B cell (primary cell): ENCODE data around the gene RBM19. TPM values are rescaled to one million over a fixed set of nuclear protein-coding genes. Genes with fewer than 3 reads are reported as not detected.

ENCODE experiments used
- ATAC-seq: fragments of 200-7000 bp; cut with Tn5 transposase; one replicate; pipeline ENCODE4 v1.10.0; 2021; ENCODE audit warnings: low read depth, mild to moderate bottlenecking, moderate number of reproducible peaks, moderate library complexity
- CTCF ChIA-PET: fragments of 350-600 bp; sonication (Branson Sonifier 250); formaldehyde crosslinking; loops from one replicate; lab custom pipeline; 2021; ENCODE audit warnings: antibody characterized with exemption, inconsistent platforms; lab: Charles Lee
- POLR2A ChIA-PET: fragments of 350-600 bp; sonication (Branson Sonifier 250); formaldehyde crosslinking; loops from one replicate; lab custom pipeline; 2021; ENCODE audit warnings: antibody characterized with exemption; lab: Charles Lee
- DNase-seq: peaks from one replicate; pipeline ENCODE4 v3.0.0; 2013
- H2AFZ ChIP-seq: 2 replicates; pipeline ENCODE4 v1.6.1; 2012; ENCODE audit warnings: mild to moderate bottlenecking, low read depth, low read length; ENCODE audit not compliant: insufficient read depth, poor library complexity, severe bottlenecking
- H3K27ac ChIP-seq, 2 donors: 1 replicate in 1 of 2; 2 replicates in 1 of 2; pipeline ENCODE4 v1.5.1; 2012 to 2013; ENCODE audit warnings: low read length in 2 of 2, mild to moderate bottlenecking in 2 of 2, moderate library complexity in 1 of 2
- H3K27me3 ChIP-seq, 4 experiments: fragments of 200-600 bp in 1 of 4; sonication (generic) in 1 of 4; replicated peaks in 1 of 4; 1 replicate in 2 of 4; 2 replicates in 2 of 4; pipeline versions ENCODE4 v1.6.1 to v1.7.0; 2013 to 2016; ENCODE audit warnings: low read length in 3 of 4, mild to moderate bottlenecking in 2 of 4, mixed read lengths in 1 of 4, moderate library complexity in 1 of 4; ENCODE audit not compliant: insufficient read depth in 4 of 4, control insufficient read depth in 3 of 4; ENCODE audit errors: control extremely low read depth in 1 of 4
- H3K36me3 ChIP-seq, 2 experiments: replicated peaks in 1 of 2; 1 replicate in 1 of 2; 2 replicates in 1 of 2; pipeline versions ENCODE4 v1.6.1 to v1.7.1; 2013; ENCODE audit warnings: low read length in 1 of 2; ENCODE audit not compliant: insufficient read depth in 2 of 2, control insufficient read depth in 1 of 2; ENCODE audit errors: control extremely low read depth in 1 of 2, extremely low read depth in 1 of 2
- H3K4me1 ChIP-seq, 2 donors: fragments of 200-600 bp in 1 of 2; sonication (generic) in 1 of 2; 1 replicate in 1 of 2; 2 replicates in 1 of 2; pipeline versions ENCODE4 v1.5.1 to v1.6.1; 2013 to 2017; ENCODE audit warnings: low read length in 2 of 2; ENCODE audit not compliant: control insufficient read depth in 2 of 2, insufficient read depth in 2 of 2
- H3K4me2 ChIP-seq: replicated peaks from 2 replicates; pipeline ENCODE3; 2012; ENCODE audit warnings: mild to moderate bottlenecking, low read depth, low read length; ENCODE audit not compliant: poor library complexity, severe bottlenecking
- H3K4me3 ChIP-seq, 5 experiments: fragments of 200-600 bp in 1 of 5; sonication (generic) in 1 of 5; 1 replicate in 3 of 5; 2 replicates in 2 of 5; pipeline versions ENCODE4 v1.5.1 to v1.7.0; 2011 to 2016; ENCODE audit warnings: low read length in 4 of 5, mild to moderate bottlenecking in 4 of 5, low read depth in 2 of 5, control low read depth in 1 of 5, moderate library complexity in 1 of 5; ENCODE audit not compliant: insufficient read depth in 1 of 5; ENCODE audit errors: control extremely low read depth in 1 of 5, extremely low read depth in 1 of 5
- H3K79me2 ChIP-seq: fragments of 200-600 bp; sonication (generic); one replicate; pipeline ENCODE4 v1.6.0; 2016; ENCODE audit warnings: low read length; ENCODE audit not compliant: control insufficient read depth, insufficient read depth
- H3K9ac ChIP-seq: fragments of 200-600 bp; sonication (generic); 2 replicates; pipeline ENCODE4 v1.6.1; 2017; ENCODE audit warnings: mild to moderate bottlenecking, low read length, moderate library complexity
- H3K9me3 ChIP-seq, 3 donors: one replicate each; pipeline versions ENCODE4 v1.6.1 to v1.7.1; 2013; ENCODE audit warnings: low read length in 2 of 3; ENCODE audit not compliant: control insufficient read depth in 2 of 3, insufficient read depth in 1 of 3; ENCODE audit errors: control extremely low read depth in 1 of 3
- H4K20me1 ChIP-seq: 2 replicates; pipeline ENCODE4 v1.6.0; 2012; ENCODE audit warnings: mild to moderate bottlenecking, low read length; ENCODE audit not compliant: insufficient read depth, control insufficient read depth, poor library complexity, severe bottlenecking
- H3K27ac Mint-ChIP-seq: one replicate; pipeline ENCODE4 v1.8.0; 2021; ENCODE audit warnings: mixed read lengths
- H3K27me3 Mint-ChIP-seq: one replicate; pipeline ENCODE4 v1.8.0; 2021; ENCODE audit warnings: mixed read lengths
- H3K4me1 Mint-ChIP-seq: one replicate; pipeline ENCODE4 v1.8.0; 2021; ENCODE audit warnings: mixed read lengths
- H3K4me3 Mint-ChIP-seq: one replicate; pipeline ENCODE4 v1.8.0; 2021; ENCODE audit warnings: mixed read lengths
- H3K9me3 Mint-ChIP-seq: one replicate; pipeline ENCODE4 v1.8.0; 2022; ENCODE audit warnings: mixed read lengths; ENCODE audit not compliant: insufficient read depth
- CTCF ChIP-seq: fragments of 200-600 bp; IDR thresholded peaks from one replicate; pipeline ENCODE4 v1.8.0; 2022; ENCODE audit warnings: antibody characterized with exemption, mild to moderate bottlenecking
- EZH2 ChIP-seq: IDR thresholded peaks from 2 replicates; pipeline ENCODE4 v1.6.1; 2012; ENCODE audit warnings: borderline replicate concordance, low read depth, mild to moderate bottlenecking, moderate library complexity, low read length; ENCODE audit not compliant: insufficient read depth, poor library complexity, severe bottlenecking
- WGBS: methylation state at CpG from one replicate; pipeline ENCODE4 v1.1.5; 2013; ENCODE audit warnings: missing lambda C conversion rate; ENCODE audit not compliant: insufficient coverage; 5-methylcytosine and 5-hydroxymethylcytosine counted together
- intact Hi-C: fragments of 100-400 bp; cut with micrococcal nuclease; formaldehyde crosslinking; loops from one replicate; pipeline ENCODE4 v1.10.0; 2022
- polyA plus RNA-seq: library from polyadenylated mRNA; depleted of rRNA; stranded (reverse); fragments of >200 nt; gene quantifications from 2 replicates; pipeline ENCODE4 v1.2.3, GENCODE V29; 2012
- total RNA-seq, 2 donors: library from RNA; stranded (reverse); fragments of 120-200 nt in 1 of 2; gene quantifications; 1 replicate in 1 of 2; 2 replicates in 1 of 2; pipeline versions ENCODE4 v1.2.3 to v1.2.4, GENCODE V29; 2013 to 2022

RBM19 gene
- total and polyA plus RNA-seq, 2 donors (not counting 1 experiment from before 2014, with no cell fraction given), result 43.1 to 90.0 TPM

GRCh38 chr12:113802966-113803758 is 163.0 kb downstream of the RBM19 start:
- Histone ChIP-seq H3K9me3 (no peaks in the 10 kb centered on the region), H2AFZ (no peak overlapping the region), H3K4me2 (no peak overlapping the region), H3K27ac (no peak overlapping the region), H3K36me3 (no peaks in the 10 kb centered on the region), H3K79me2 (no peaks in the 10 kb centered on the region), H3K4me1 (no peaks in the 10 kb centered on the region), H3K27me3 (no peaks in the 10 kb centered on the region), H4K20me1 (no peaks in the 10 kb centered on the region), H3K9ac (no peak overlapping the region), H3K4me3 (no peak overlapping the region)
- Mint-ChIP-seq H3K27me3 (no peaks in the 10 kb centered on the region), H3K4me3 (no peak overlapping the region), H3K27ac (no peak overlapping the region), H3K4me1 (no peaks in the 10 kb centered on the region), H3K9me3 (no peaks in the 10 kb centered on the region)
- ChIA-PET POLR2A (no interaction called here), CTCF (no interaction called here)
- DNase-seq (no peak), ATAC-seq (no peak)
- no peak for TF ChIP-seq CTCF
- WGBS, result 82% methylated on average over 20 of the region's 22 CpGs
- intact Hi-C loops, result no loop called here

- Mint-ChIP-seq H3K27me3 (no peaks in the 10 kb centered on the region), H3K4me3 (no peak overlapping the region), H3K9me3 (no peaks in the 10 kb centered on the region), H3K4me1 (no peaks in the 10 kb centered on the region), H3K27ac (no peak overlapping the region)
- no peaks in the 10 kb centered on the region for H4K20me1 ChIP-seq
- H3K9ac ChIP-seq, result no peak overlapping the region
- no peak overlapping the region for H3K4me3 ChIP-seq
- no peak for ATAC-seq
- ChIA-PET POLR2A (no interaction called here), CTCF (no interaction called here)
- no peaks in the 10 kb centered on the region for H3K79me2 ChIP-seq
- intact Hi-C loops, result no loop called here
- H3K4me2 ChIP-seq, result no peak overlapping the region
- H3K27ac ChIP-seq, result no peak overlapping the region
- no peaks in the 10 kb centered on the region for H3K4me1 ChIP-seq
- H3K27me3 ChIP-seq, result no peaks in the 10 kb centered on the region
- WGBS, result 94% methylated on average over 13 of the region's 17 CpGs
- H3K9me3 ChIP-seq, result no peaks in the 10 kb centered on the region
- TF ChIP-seq CTCF, result no peak
- no peak for TF ChIP-seq EZH2
- no peaks in the 10 kb centered on the region for H3K36me3 ChIP-seq
- H2AFZ ChIP-seq, result no peak overlapping the region
- DNase-seq, result no peak
Observed at GRCh38 chr12:113802000-113802749, 163.9 kb downstream of the RBM19 start.
